ENCODE measurements around the gene STRADB. TPM values are rescaled to one million over a fixed set of nuclear protein-coding genes. Genes with fewer than 3 reads are reported as not detected.

Gene STRADB, protein sequence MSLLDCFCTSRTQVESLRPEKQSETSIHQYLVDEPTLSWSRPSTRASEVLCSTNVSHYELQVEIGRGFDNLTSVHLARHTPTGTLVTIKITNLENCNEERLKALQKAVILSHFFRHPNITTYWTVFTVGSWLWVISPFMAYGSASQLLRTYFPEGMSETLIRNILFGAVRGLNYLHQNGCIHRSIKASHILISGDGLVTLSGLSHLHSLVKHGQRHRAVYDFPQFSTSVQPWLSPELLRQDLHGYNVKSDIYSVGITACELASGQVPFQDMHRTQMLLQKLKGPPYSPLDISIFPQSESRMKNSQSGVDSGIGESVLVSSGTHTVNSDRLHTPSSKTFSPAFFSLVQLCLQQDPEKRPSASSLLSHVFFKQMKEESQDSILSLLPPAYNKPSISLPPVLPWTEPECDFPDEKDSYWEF
- total RNA-seq: 13.0 to 18.6 TPM (median 13.7 TPM) in 3 replicates
- long read RNA-seq, transcript STRADB-201 (12 exons, 2,293 nt): major isoform, 22 of 30 reads
- long read RNA-seq, partial matches to known transcripts: 3 of 30 reads
- long read RNA-seq, other reads (novel, unspliced or antisense): 5 of 30 reads

- no peaks in the 10 kb centered on the region for H3K9me3 Mint-ChIP-seq (ENCODE audit: low read depth)
- H3K36me3 Mint-ChIP-seq (ENCODE audit: low read depth): peaks cover 1% of the 10 kb centered on the region
- H3K4me3 Mint-ChIP-seq (ENCODE audit: unreplicated experiment): peak within 1 kb of the TSS; percentile 97
- TF ChIP-seq, protein P1, sequence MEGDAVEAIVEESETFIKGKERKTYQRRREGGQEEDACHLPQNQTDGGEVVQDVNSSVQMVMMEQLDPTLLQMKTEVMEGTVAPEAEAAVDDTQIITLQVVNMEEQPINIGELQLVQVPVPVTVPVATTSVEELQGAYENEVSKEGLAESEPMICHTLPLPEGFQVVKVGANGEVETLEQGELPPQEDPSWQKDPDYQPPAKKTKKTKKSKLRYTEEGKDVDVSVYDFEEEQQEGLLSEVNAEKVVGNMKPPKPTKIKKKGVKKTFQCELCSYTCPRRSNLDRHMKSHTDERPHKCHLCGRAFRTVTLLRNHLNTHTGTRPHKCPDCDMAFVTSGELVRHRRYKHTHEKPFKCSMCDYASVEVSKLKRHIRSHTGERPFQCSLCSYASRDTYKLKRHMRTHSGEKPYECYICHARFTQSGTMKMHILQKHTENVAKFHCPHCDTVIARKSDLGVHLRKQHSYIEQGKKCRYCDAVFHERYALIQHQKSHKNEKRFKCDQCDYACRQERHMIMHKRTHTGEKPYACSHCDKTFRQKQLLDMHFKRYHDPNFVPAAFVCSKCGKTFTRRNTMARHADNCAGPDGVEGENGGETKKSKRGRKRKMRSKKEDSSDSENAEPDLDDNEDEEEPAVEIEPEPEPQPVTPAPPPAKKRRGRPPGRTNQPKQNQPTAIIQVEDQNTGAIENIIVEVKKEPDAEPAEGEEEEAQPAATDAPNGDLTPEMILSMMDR (IDR thresholded peaks at IDR 0.05): peak; percentile 76
- peaks cover 28% of the 10 kb centered on the region for H3K4me1 Mint-ChIP-seq (ENCODE audit: low read depth)
- DNase-seq (ENCODE audit: low spot score): peak; percentile 98
- no peaks in the 10 kb centered on the region for H3K27me3 Mint-ChIP-seq (ENCODE audit: low read depth)
- H3K27ac Mint-ChIP-seq (ENCODE audit: unreplicated experiment): peak within 1 kb of the TSS; percentile 96
These were observed at the start of gene STRADB, which contains the start of gene TRAK2 for GRCh38 chr2:201451292-201452057. Gene STRADB (plus strand): TSS chr2:201451740. CDS start chr2:201454841, 3,101 bp downstream. Gene TRAK2 (minus strand): TSS chr2:201451458. CDS start chr2:201420507, 30,951 bp downstream.

DNA sequence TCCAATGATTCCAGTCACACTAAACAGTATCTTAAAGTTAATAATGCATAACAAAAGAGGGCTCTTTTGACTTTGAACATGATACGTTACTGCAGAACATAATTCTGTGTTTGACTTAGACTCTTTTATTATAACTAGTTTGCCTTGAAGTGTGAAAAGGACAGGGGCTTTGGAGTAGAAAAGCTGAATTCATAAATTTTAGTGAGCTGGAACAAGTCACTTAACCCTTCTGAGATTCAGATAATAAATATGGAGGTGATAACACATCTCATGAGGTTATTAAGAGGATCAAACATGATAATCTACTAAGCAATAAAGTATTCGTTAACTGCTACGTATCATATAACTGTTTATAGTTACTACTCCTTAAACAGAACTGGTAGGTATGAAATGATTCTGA, 49.7 kb upstream of the STRADB start:
- no peak for DNase-seq (ENCODE audit: low spot score)
- peaks cover 9% of the 10 kb centered on the region for H3K36me3 Mint-ChIP-seq (ENCODE audit: low read depth)
- H3K27ac Mint-ChIP-seq (ENCODE audit: unreplicated experiment): no peak overlapping the region
- no peaks in the 10 kb centered on the region for H3K27me3 Mint-ChIP-seq (ENCODE audit: low read depth)
- TF ChIP-seq, protein P1 (IDR thresholded peaks at IDR 0.05): no peak
- H3K4me3 Mint-ChIP-seq (ENCODE audit: unreplicated experiment): no peak overlapping the region
- no peaks in the 10 kb centered on the region for H3K9me3 Mint-ChIP-seq (ENCODE audit: low read depth)
- peaks cover 37% of the 10 kb centered on the region for H3K4me1 Mint-ChIP-seq (ENCODE audit: low read depth)

DNA sequence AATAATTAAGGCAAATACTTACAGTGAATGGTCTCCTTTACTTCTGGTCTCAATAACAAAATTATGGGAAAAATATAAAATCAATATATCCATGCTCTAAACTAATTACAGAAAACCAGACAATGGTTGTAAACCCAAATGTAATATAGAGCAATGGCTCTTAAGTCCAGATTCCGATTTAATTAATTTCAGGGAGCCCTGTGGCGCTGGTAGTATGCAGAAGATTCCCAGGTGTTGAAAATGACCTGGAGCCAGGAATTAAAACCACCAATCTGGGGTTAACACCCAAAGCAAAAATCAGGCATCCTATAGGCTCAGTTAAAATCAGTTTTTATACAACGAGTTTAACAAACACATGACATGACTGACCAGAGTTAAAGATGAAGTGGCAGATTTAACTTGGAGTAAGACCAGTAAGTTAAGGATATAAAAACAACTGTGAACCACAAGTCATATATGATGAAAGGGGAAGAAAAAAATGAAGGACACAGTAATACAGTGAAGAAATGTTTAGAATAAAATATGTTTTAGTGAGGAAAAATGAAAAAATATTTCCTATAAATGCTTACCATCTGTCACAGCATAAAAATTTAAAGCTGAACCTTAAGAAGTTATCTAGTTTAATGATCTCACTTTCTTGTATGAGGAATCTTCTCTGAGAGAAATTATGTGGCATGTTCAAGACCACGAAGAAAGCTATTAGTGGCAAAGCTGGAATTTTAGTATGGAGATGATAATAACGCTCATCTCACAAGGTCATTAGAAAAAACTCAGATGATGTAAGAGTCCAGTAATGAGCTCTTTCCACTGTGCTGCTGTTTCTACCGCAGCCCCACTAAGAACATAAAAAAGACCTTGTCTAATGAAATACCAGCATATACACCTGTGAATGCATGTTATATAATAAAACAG, 48.6 kb upstream of the STRADB start:
- H3K36me3 Mint-ChIP-seq (ENCODE audit: low read depth): peaks cover 9% of the 10 kb centered on the region
- peak overlapping the region; percentile 75 for H3K27ac Mint-ChIP-seq (ENCODE audit: unreplicated experiment)
- no peaks in the 10 kb centered on the region for H3K27me3 Mint-ChIP-seq (ENCODE audit: low read depth)
- no peaks in the 10 kb centered on the region for H3K9me3 Mint-ChIP-seq (ENCODE audit: low read depth)
- no peak overlapping the region for H3K4me3 Mint-ChIP-seq (ENCODE audit: unreplicated experiment)
- H3K4me1 Mint-ChIP-seq (ENCODE audit: low read depth): peaks cover 43% of the 10 kb centered on the region
- DNase-seq (ENCODE audit: low spot score): no peak
- TF ChIP-seq, protein P1 (IDR thresholded peaks at IDR 0.05): no peak

DNA sequence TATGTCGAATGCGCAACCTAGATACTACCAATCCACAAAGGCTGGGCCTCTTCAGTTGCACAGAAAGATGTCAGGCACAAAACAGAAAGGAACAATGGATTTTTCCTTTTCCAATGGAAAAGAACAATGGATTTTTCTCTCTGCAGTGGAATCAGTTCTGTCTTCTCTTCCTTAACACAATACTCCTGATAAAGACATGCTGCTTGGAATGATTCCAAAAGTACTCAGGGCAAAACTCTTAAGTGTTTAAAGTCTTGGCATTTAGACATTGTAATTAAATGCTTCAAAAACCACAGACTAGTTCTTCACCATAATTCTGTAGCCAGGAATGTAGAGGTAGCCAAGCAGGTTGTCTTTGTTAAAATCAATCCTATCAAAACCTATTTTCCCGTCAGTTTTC, 47.7 kb upstream of the STRADB start:
- H3K27ac Mint-ChIP-seq (ENCODE audit: unreplicated experiment): peak overlapping the region; percentile 45

More for the DNA sequence above, 47.7 kb upstream of the STRADB start:
- TF ChIP-seq, protein P1 (IDR thresholded peaks at IDR 0.05): no peak
- DNase-seq (ENCODE audit: low spot score): no peak
- Mint-ChIP-seq H3K27me3 (ENCODE audit: low read depth) (no peaks in the 10 kb centered on the region), H3K4me3 (ENCODE audit: unreplicated experiment) (no peak overlapping the region), H3K9me3 (ENCODE audit: low read depth) (no peaks in the 10 kb centered on the region), H3K4me1 (ENCODE audit: low read depth) (peaks cover 43% of the 10 kb centered on the region), H3K36me3 (ENCODE audit: low read depth) (peaks cover 8% of the 10 kb centered on the region)

All from chondrocyte (in vitro differentiated cells).